HepG2 (cell line): ENCODE results near the gene PSMA4. TPM values are rescaled to one million over a fixed set of nuclear protein-coding genes. Genes with fewer than 3 reads are reported as not detected.

Experiments
- ATAC-seq: fragments of 200-7000 bp; cut with Tn5 transposase; 3 replicates; pipeline ENCODE4 v1.9.1; 2020; ENCODE audit warnings: mild to moderate bottlenecking, moderate library complexity
- BruUV-seq: library from RNA; stranded (reverse); fragments of 400-500 nt; replicated peaks from 2 replicates; lab custom pipeline; 2021; lab: Mats Ljungman, UMichigan
- CTCF ChIA-PET: fragments of 300-600 bp; formaldehyde crosslinking; extraction: SDS; loops from one replicate; lab custom pipeline; 2021; ENCODE audit warnings: low total read pairs, inconsistent platforms, low intra/inter-chr PET ratio; lab: Yijun Ruan, JAX
- POLR2A ChIA-PET: fragments of 350-600 bp; sonication (Branson Sonifier 250); formaldehyde crosslinking; loops from one replicate; lab custom pipeline; 2020; ENCODE audit warnings: antibody characterized with exemption, inconsistent platforms; lab: Yijun Ruan, JAX
- DNase-seq: peaks from one replicate; pipeline ENCODE4 v3.0.0-alpha.2; 2015; ENCODE audit warnings: low spot score
- FAIRE-seq: peaks from 3 replicates; lab custom pipeline; 2011; peaks lifted over from hg19 to GRCh38; lab: Jason Lieb, UNC
- H2AFZ ChIP-seq: one replicate; pipeline ENCODE4 v1.6.1; 2011; ENCODE audit warnings: low read length, inconsistent platforms
- H3K27ac ChIP-seq: fragments of 300-600 bp; 3 replicates; pipeline ENCODE4 v1.8.0; 2011; ENCODE audit warnings: mixed run types, mild to moderate bottlenecking, mixed read lengths, low read length, inconsistent platforms; ENCODE audit not compliant: insufficient read depth; ENCODE audit errors: extremely low read length
- H3K27me3 ChIP-seq, 2 experiments: fragments of 200-600 bp in 1 of 2; 2 replicates in 1 of 2; 3 replicates in 1 of 2; pipeline versions ENCODE4 v1.6.0 to v1.8.0; 2011; ENCODE audit warnings: low read length in 2 of 2, mild to moderate bottlenecking in 2 of 2, moderate library complexity in 2 of 2, inconsistent platforms in 1 of 2; ENCODE audit not compliant: insufficient read depth in 2 of 2, control insufficient read depth in 1 of 2
- H3K36me3 ChIP-seq, 2 experiments: fragments of 200-600 bp in 1 of 2; replicated peaks in 1 of 2; 2 replicates in 1 of 2; 3 replicates in 1 of 2; pipeline versions ENCODE4 v1.5.1 to v1.8.0; 2011; ENCODE audit warnings: low read length in 2 of 2, inconsistent platforms in 1 of 2; ENCODE audit not compliant: insufficient read depth in 2 of 2, control insufficient read depth in 1 of 2
- H3K4me1 ChIP-seq: 2 replicates; pipeline ENCODE4 v1.5.1; 2012; ENCODE audit warnings: low read length, inconsistent platforms; ENCODE audit not compliant: insufficient read depth
- H3K4me2 ChIP-seq: 2 replicates; pipeline ENCODE4 v1.6.0; 2011; ENCODE audit warnings: low read depth, low read length, inconsistent platforms
- H3K4me3 ChIP-seq, 3 experiments: fragments of 200-600 bp in 1 of 3; sonication (generic), shearing (Covaris generic) in 1 of 3; replicated peaks in 1 of 3; 2 replicates each; pipeline ENCODE4 v1.5.1; 2011 to 2016; ENCODE audit warnings: low read length in 3 of 3, inconsistent platforms in 2 of 3, low read depth in 2 of 3, mild to moderate bottlenecking in 2 of 3, control low read depth in 1 of 3, mixed read lengths in 1 of 3; ENCODE audit not compliant: insufficient read depth in 1 of 3
- H3K79me2 ChIP-seq: one replicate; pipeline ENCODE4 v1.6.1; 2011; ENCODE audit warnings: low read length, inconsistent platforms; ENCODE audit not compliant: insufficient read depth
- H3K9ac ChIP-seq: 2 replicates; pipeline ENCODE4 v1.6.0; 2011; ENCODE audit warnings: mild to moderate bottlenecking, low read depth, low read length, inconsistent platforms; ENCODE audit not compliant: insufficient read depth
- H3K9me3 ChIP-seq: 2 replicates; pipeline ENCODE4 v1.5.1; 2012; ENCODE audit warnings: mild to moderate bottlenecking, low read length
- H4K20me1 ChIP-seq: 2 replicates; pipeline ENCODE4 v1.6.0; 2011; ENCODE audit warnings: inconsistent platforms, mild to moderate bottlenecking, low read length, moderate library complexity; ENCODE audit not compliant: insufficient read depth
- FOXP1 ChIP-seq, 2 experiments: fragments of 450-650 bp in 1 of 2; IDR thresholded peaks; 2 replicates each; pipeline ENCODE4 v1.6.1; 2017 to 2018; ENCODE audit warnings: antibody characterized with exemption in 1 of 2
- MAX ChIP-seq: IDR thresholded peaks from 2 replicates; pipeline ENCODE4 v1.6.1; 2012; ENCODE audit warnings: inconsistent platforms
- MYC ChIP-seq: sonication (generic); formaldehyde crosslinking; IDR thresholded peaks from 2 replicates; pipeline ENCODE4 v1.9.0; 2021; ENCODE audit warnings: missing genetic modification reagents, borderline replicate concordance
- NFYB ChIP-seq: sonication (generic); formaldehyde crosslinking; IDR thresholded peaks from 2 replicates; pipeline ENCODE4 v1.4.0; 2020; ENCODE audit warnings: missing genetic modification reagents
- PHF8 ChIP-seq: sonication (generic); formaldehyde crosslinking; IDR thresholded peaks from 2 replicates; pipeline ENCODE4 v1.5.0; 2020; ENCODE audit warnings: missing genetic modification reagents
- POLR2G ChIP-seq: fragments of 200-400 bp; formaldehyde crosslinking; IDR thresholded peaks from 2 replicates; pipeline ENCODE4 v1.6.1; 2018; ENCODE audit warnings: mild to moderate bottlenecking, low read depth, low read length, moderate library complexity
- PTBP1 ChIP-seq: fragments of 200-400 bp; formaldehyde crosslinking; IDR thresholded peaks from 2 replicates; pipeline ENCODE4 v1.6.1; 2018; ENCODE audit warnings: low read length, low read depth; ENCODE audit not compliant: poor library complexity, severe bottlenecking
- REPIN1 ChIP-seq: sonication (generic); formaldehyde crosslinking; IDR thresholded peaks from 2 replicates; pipeline ENCODE4 v1.8.0; 2022; ENCODE audit warnings: missing genetic modification reagents, low read depth, mild to moderate bottlenecking, borderline replicate concordance
- SALL1 ChIP-seq: sonication (generic); formaldehyde crosslinking; IDR thresholded peaks from 2 replicates; pipeline ENCODE4 v1.8.0; 2022; ENCODE audit warnings: mild to moderate bottlenecking, missing genetic modification reagents
- ZFY ChIP-seq: sonication (generic); formaldehyde crosslinking; IDR thresholded peaks from 2 replicates; pipeline ENCODE4 v1.4.0; 2020; ENCODE audit warnings: missing genetic modification reagents
- ZMAT3 ChIP-seq: sonication (generic); formaldehyde crosslinking; conservative IDR thresholded peaks from 2 replicates; pipeline ENCODE4 v1.7.0; 2021; ENCODE audit warnings: missing genetic modification reagents
- ZNF256 ChIP-seq: sonication (generic); formaldehyde crosslinking; conservative IDR thresholded peaks from 2 replicates; pipeline ENCODE4 v1.4.0; 2020; ENCODE audit warnings: missing genetic modification reagents
- ZNF263 ChIP-seq: sonication (generic); formaldehyde crosslinking; IDR thresholded peaks from 2 replicates; pipeline ENCODE4 v1.4.0; 2020; ENCODE audit warnings: missing genetic modification reagents
- ZNF768 ChIP-seq: sonication (generic); formaldehyde crosslinking; IDR thresholded peaks from 2 replicates; pipeline ENCODE4 v1.4.0; 2020; ENCODE audit warnings: missing genetic modification reagents
- ZNF770 ChIP-seq: sonication (generic); formaldehyde crosslinking; IDR thresholded peaks from 2 replicates; pipeline ENCODE4 v1.5.0; 2020; ENCODE audit warnings: mild to moderate bottlenecking, missing genetic modification reagents
- WGBS: methylation state at CpG from one replicate; pipeline ENCODE4 v1.1.6; 2017; ENCODE audit warnings: low lambda C conversion rate; 5-methylcytosine and 5-hydroxymethylcytosine counted together
- in situ Hi-C: cut with HindIII; loops from 2 replicates; pipeline ENCODE4 v1.10.0; 2017; ENCODE audit warnings: low pct_unique_long_range_greater_than_20kb; ENCODE audit not compliant: extremely low pct_ligation_motif_present
- intact Hi-C: fragments of 100-400 bp; cut with micrococcal nuclease; formaldehyde crosslinking; loops from one replicate; pipeline ENCODE4 v1.10.0; 2022; ENCODE audit not compliant: unreplicated experiment
- polyA plus RNA-seq, 8 experiments: library from polyadenylated mRNA; depleted of rRNA in 3 of 8; stranded (reverse) in 7 of 8; unstranded in 1 of 8; fragments of >200 nt; fragmentation: Illumina TruSeq in 4 of 8; extraction: Trizol in 4 of 8; gene quantifications; 2 replicates each; pipeline versions ENCODE4 v1.2.1 to v1.2.3, GENCODE V29; 2011 to 2016; ENCODE audit warnings: low read depth in 4 of 8, missing spikeins in 1 of 8, mixed read lengths in 1 of 8; ENCODE audit not compliant: insufficient read depth in 1 of 8
- total RNA-seq, 5 experiments: library from RNA; depleted of rRNA; stranded (reverse); fragments of >200 nt; fragmentation: Illumina TruSeq; extraction: Trizol; gene quantifications; 2 replicates each; pipeline ENCODE4 v1.2.3, GENCODE V29; 2016; ENCODE audit warnings: low read depth in 1 of 5
- TF ChIP-seq, protein P1 (sequence below): sonication (generic); formaldehyde crosslinking; IDR thresholded peaks from 2 replicates; pipeline ENCODE4 v1.4.0; 2020; ENCODE audit warnings: mild to moderate bottlenecking, missing genetic modification reagents
- TF ChIP-seq, protein P2 (sequence below): sonication (generic); IDR thresholded peaks from 2 replicates; pipeline ENCODE4 v1.6.1; 2016; ENCODE audit warnings: low read depth, borderline replicate concordance

The PSMA4 gene
- total and polyA plus RNA-seq, 2 of the 13 experiments (the other 11 are each of a cell fraction or from before 2014, with no cell fraction given) = 202 to 404 TPM

GRCh38 chr15:78564743-78565096 lies 24.5 kb downstream of the PSMA4 start (continued):
- TF ChIP-seq, protein P1, sequence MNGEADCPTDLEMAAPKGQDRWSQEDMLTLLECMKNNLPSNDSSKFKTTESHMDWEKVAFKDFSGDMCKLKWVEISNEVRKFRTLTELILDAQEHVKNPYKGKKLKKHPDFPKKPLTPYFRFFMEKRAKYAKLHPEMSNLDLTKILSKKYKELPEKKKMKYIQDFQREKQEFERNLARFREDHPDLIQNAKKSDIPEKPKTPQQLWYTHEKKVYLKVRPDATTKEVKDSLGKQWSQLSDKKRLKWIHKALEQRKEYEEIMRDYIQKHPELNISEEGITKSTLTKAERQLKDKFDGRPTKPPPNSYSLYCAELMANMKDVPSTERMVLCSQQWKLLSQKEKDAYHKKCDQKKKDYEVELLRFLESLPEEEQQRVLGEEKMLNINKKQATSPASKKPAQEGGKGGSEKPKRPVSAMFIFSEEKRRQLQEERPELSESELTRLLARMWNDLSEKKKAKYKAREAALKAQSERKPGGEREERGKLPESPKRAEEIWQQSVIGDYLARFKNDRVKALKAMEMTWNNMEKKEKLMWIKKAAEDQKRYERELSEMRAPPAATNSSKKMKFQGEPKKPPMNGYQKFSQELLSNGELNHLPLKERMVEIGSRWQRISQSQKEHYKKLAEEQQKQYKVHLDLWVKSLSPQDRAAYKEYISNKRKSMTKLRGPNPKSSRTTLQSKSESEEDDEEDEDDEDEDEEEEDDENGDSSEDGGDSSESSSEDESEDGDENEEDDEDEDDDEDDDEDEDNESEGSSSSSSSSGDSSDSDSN (CRISPR knock-in tag) = no peak
- TF ChIP-seq ZNF768 (CRISPR knock-in tag) = no peak
- no peak for TF ChIP-seq NFYB (CRISPR knock-in tag)
- no peak for TF ChIP-seq FOXP1 (IDR thresholded peaks at IDR 0.05)
- no peak for TF ChIP-seq FOXP1 (CRISPR knock-in tag; IDR thresholded peaks at IDR 0.05)
- TF ChIP-seq ZNF256 (CRISPR knock-in tag) = no peak
- no peak for TF ChIP-seq PTBP1

- H3K36me3 ChIP-seq = no peaks in the 10 kb centered on the region
- 2% methylated on average over 15 of the region's 75 CpGs for WGBS
- FAIRE-seq (no peak), DNase-seq (peak; percentile 75), ATAC-seq (peak; percentile 91)
- H2AFZ ChIP-seq = peak within 1 kb of the TSS; percentile 69
- peaks cover 1% of the 10 kb centered on the region for H3K79me2 ChIP-seq
- H3K27ac ChIP-seq = no peak within 1 kb of the TSS
- no peaks in the 10 kb centered on the region for H3K9me3 ChIP-seq
- BruUV-seq = no TSS peak
- CTCF ChIA-PET = no interaction called here
- intact Hi-C loops (loop anchor here (1.0 to 10.0 kb wide), 3 partner anchors 25 to 261 kb away; partner anchors contain the start of genes HYKK and PSMA4), in situ Hi-C loops (no loop called here)
- H3K27me3 ChIP-seq = no peaks in the 10 kb centered on the region
- H3K4me1 ChIP-seq = peaks cover 18% of the 10 kb centered on the region
- H3K4me3 ChIP-seq = peak within 1 kb of the TSS; percentile 61 to 80 (median 73)
- H4K20me1 ChIP-seq = no peaks in the 10 kb centered on the region
- H3K4me2 ChIP-seq = peak within 1 kb of the TSS; percentile 91
- POLR2A ChIA-PET = interaction anchor here (0.7 to 2.6 kb wide), 9 partner anchors 9 to 261 kb away, joined by 3 to 40 read pairs (median 4); partner anchors contain the start of genes HYKK, IREB2 and PSMA4
- H3K9ac ChIP-seq = peak within 1 kb of the TSS; percentile 53
- TF ChIP-seq ZNF263 (CRISPR knock-in tag) = 0 out of 2 replicates have a peak, but pooled peaks have one; percentile 26
- TF ChIP-seq, protein P2, sequence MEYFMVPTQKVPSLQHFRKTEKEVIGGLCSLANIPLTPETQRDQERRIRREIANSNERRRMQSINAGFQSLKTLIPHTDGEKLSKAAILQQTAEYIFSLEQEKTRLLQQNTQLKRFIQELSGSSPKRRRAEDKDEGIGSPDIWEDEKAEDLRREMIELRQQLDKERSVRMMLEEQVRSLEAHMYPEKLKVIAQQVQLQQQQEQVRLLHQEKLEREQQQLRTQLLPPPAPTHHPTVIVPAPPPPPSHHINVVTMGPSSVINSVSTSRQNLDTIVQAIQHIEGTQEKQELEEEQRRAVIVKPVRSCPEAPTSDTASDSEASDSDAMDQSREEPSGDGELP = peak; percentile 44; the same call in 1 of the 2 replicates
- TF ChIP-seq ZFY (CRISPR knock-in tag) = peak; percentile 62
- 0 out of 2 replicates have a peak, but pooled peaks have one; percentile 27 for TF ChIP-seq ZMAT3 (CRISPR knock-in tag)
- peak; percentile 73 for TF ChIP-seq POLR2G
- TF ChIP-seq PHF8 (CRISPR knock-in tag) = peak; percentile 47; the same call in 1 of the 2 replicates
- TF ChIP-seq MAX = peak; percentile 68
- TF ChIP-seq MYC (CRISPR knock-in tag) = peak; percentile 63; the same call in 1 of the 2 replicates
- 0 out of 2 replicates have a peak, but pooled peaks have one; percentile 10 for TF ChIP-seq ZNF770 (CRISPR knock-in tag)
- TF ChIP-seq REPIN1 (CRISPR knock-in tag) = no peak
- TF ChIP-seq SALL1 = 0 out of 2 replicates have a peak, but pooled peaks have one; percentile 4
Measured at GRCh38 chr15:78565097-78565950, 25.1 kb downstream of the PSMA4 start, which contains the start of gene CHRNA5. Gene CHRNA5, plus strand, starts transcription at chr15:78565520. Its CDS starts 200 bp downstream, at chr15:78565720.
